ENCODE data around the gene TNFAIP6. TPM values are rescaled to one million over a fixed set of nuclear protein-coding genes. Genes with fewer than 3 reads are reported as not detected.

TNFAIP6 gene
- polyA plus RNA-seq, 1 donor from 2014 or later: not detected

GRCh38 chr2:151336863-151337371 lies 20.5 kb upstream of the TNFAIP6 start:
- Histone ChIP-seq H3K9me3 (ENCODE audit: low read length) (no peaks in the 10 kb centered on the region), H3K4me3 (ENCODE audit: low read length) (no peak overlapping the region), H4K20me1 (ENCODE audit: insufficient read depth) (no peaks in the 10 kb centered on the region), H3K27ac (ENCODE audit: low read length) (no peak overlapping the region), H3K79me2 (replicated peaks; ENCODE audit: insufficient read depth, low read length) (no peaks in the 10 kb centered on the region), H3K9me2 (ENCODE audit: insufficient read depth, low read length) (no peaks in the 10 kb centered on the region), H3K36me3 (ENCODE audit: insufficient read depth, low read length) (no peaks in the 10 kb centered on the region), H2AFZ (ENCODE audit: low read depth, low read length) (no peak overlapping the region), H3K27me3 (ENCODE audit: insufficient read depth, low read depth, low read length) (no peaks in the 10 kb centered on the region), H3K9ac (ENCODE audit: low read length) (no peak overlapping the region), H3K4me2 (ENCODE audit: low read length) (no peak overlapping the region), H3F3A (ENCODE audit: insufficient read depth, low read length, poor library complexity, severe bottlenecking) (no peaks in the 10 kb centered on the region)
- TF ChIP-seq SMC3 (conservative IDR thresholded peaks at IDR 0.05; ENCODE audit: poor library complexity) (no peak), REST (IDR thresholded peaks at IDR 0.05; ENCODE audit: borderline replicate concordance) (no peak), EP300 (conservative IDR thresholded peaks at IDR 0.05; ENCODE audit: poor library complexity, severe bottlenecking) (no peak), MXI1 (conservative IDR thresholded peaks at IDR 0.05; ENCODE audit: poor library complexity, severe bottlenecking) (no peak), CTCF (IDR thresholded peaks at IDR 0.05; ENCODE audit: poor library complexity, severe bottlenecking) (no peak), POLR2AphosphoS5 (IDR thresholded peaks at IDR 0.05) (no peak), TAF1 (IDR thresholded peaks at IDR 0.05; ENCODE audit: low read depth) (no peak), RAD21 (conservative IDR thresholded peaks at IDR 0.05) (no peak), EZH2 (IDR thresholded peaks at IDR 0.05; ENCODE audit: borderline replicate concordance, insufficient read depth, low read length, poor library complexity, severe bottlenecking) (no peak)

- H3K4me3 ChIP-seq (ENCODE audit: low read length): no peak overlapping the region
Observed at GRCh38 chr2:151337643-151338042, 19.7 kb upstream of the TNFAIP6 start.

More at GRCh38 chr2:151337643-151338042, 19.7 kb upstream of the TNFAIP6 start:
- Histone ChIP-seq H3K9ac (ENCODE audit: low read length) (no peak overlapping the region), H2AFZ (ENCODE audit: low read depth, low read length) (no peak overlapping the region), H3K79me2 (replicated peaks; ENCODE audit: insufficient read depth, low read length) (no peaks in the 10 kb centered on the region), H3K36me3 (ENCODE audit: insufficient read depth, low read length) (no peaks in the 10 kb centered on the region), H3K27me3 (ENCODE audit: insufficient read depth, low read depth, low read length) (no peaks in the 10 kb centered on the region), H3K9me2 (ENCODE audit: insufficient read depth, low read length) (no peaks in the 10 kb centered on the region), H3F3A (ENCODE audit: insufficient read depth, low read length, poor library complexity, severe bottlenecking) (no peaks in the 10 kb centered on the region), H4K20me1 (ENCODE audit: insufficient read depth) (no peaks in the 10 kb centered on the region), H3K9me3 (ENCODE audit: low read length) (no peaks in the 10 kb centered on the region), H3K27ac (ENCODE audit: low read length) (no peak overlapping the region), H3K4me2 (ENCODE audit: low read length) (no peak overlapping the region)
- TF ChIP-seq TAF1 (IDR thresholded peaks at IDR 0.05; ENCODE audit: low read depth): no peak
- no peak for TF ChIP-seq RAD21 (conservative IDR thresholded peaks at IDR 0.05)
- no peak for TF ChIP-seq POLR2AphosphoS5 (IDR thresholded peaks at IDR 0.05)
- TF ChIP-seq REST (IDR thresholded peaks at IDR 0.05; ENCODE audit: borderline replicate concordance): no peak
- TF ChIP-seq SMC3 (conservative IDR thresholded peaks at IDR 0.05; ENCODE audit: poor library complexity): no peak

All from neural cell (in vitro differentiated cells).